Smooth muscle cell (in vitro differentiated cells): ENCODE results near the gene SLC35E4. TPM values are rescaled to one million over a fixed set of nuclear protein-coding genes. Genes with fewer than 3 reads are reported as not detected.
"Not testable (repeated sequence)": the region's sequence is repeated elsewhere in the genome, so short reads cannot be mapped to it uniquely, and the experiment has no call there.

Experiments
- DNase-seq: peaks from one replicate; lab custom pipeline; 2025; ENCODE audit not compliant: unreplicated experiment; lab: John Stamatoyannopoulos, UW
- H2AFZ ChIP-seq: fragments of 200-600 bp; sonication (generic); 2 replicates; pipeline ENCODE4 v1.6.0; 2016; ENCODE audit warnings: antibody characterized with exemption, low read depth, mild to moderate bottlenecking
- H3F3A ChIP-seq: fragments of 200-600 bp; sonication (generic); 2 replicates; pipeline ENCODE4 v1.6.0; 2017; ENCODE audit warnings: antibody characterized with exemption, low read depth
- H3K27ac ChIP-seq: fragments of 200-600 bp; sonication (generic); 2 replicates; pipeline ENCODE4 v1.5.1; 2016; ENCODE audit warnings: low read depth, mild to moderate bottlenecking
- H3K27me3 ChIP-seq: fragments of 200-600 bp; sonication (generic); 2 replicates; pipeline ENCODE4 v1.6.1; 2016; ENCODE audit warnings: low read depth, mild to moderate bottlenecking
- H3K36me3 ChIP-seq: fragments of 200-600 bp; sonication (generic); 2 replicates; pipeline ENCODE4 v1.5.1; 2016; ENCODE audit warnings: low read depth
- H3K4me1 ChIP-seq: fragments of 200-600 bp; sonication (generic); 2 replicates; pipeline ENCODE4 v1.5.1; 2016; ENCODE audit warnings: low read depth
- H3K4me2 ChIP-seq: fragments of 200-600 bp; sonication (generic); 2 replicates; pipeline ENCODE4 v1.6.0; 2016; ENCODE audit warnings: mild to moderate bottlenecking
- H3K4me3 ChIP-seq: fragments of 200-600 bp; sonication (generic); 2 replicates; pipeline ENCODE4 v1.5.1; 2016; ENCODE audit warnings: mild to moderate bottlenecking
- H3K79me2 ChIP-seq: fragments of 200-600 bp; sonication (generic); 2 replicates; pipeline ENCODE4 v1.6.0; 2016; ENCODE audit warnings: low read depth, mild to moderate bottlenecking
- H3K9ac ChIP-seq: fragments of 200-600 bp; sonication (generic); 2 replicates; pipeline ENCODE4 v1.6.0; 2016; ENCODE audit warnings: low read depth
- H3K9me3 ChIP-seq: fragments of 200-600 bp; sonication (generic); replicated peaks from 2 replicates; pipeline ENCODE4 v1.5.1; 2016; ENCODE audit warnings: low read depth
- H4K20me1 ChIP-seq: fragments of 200-600 bp; sonication (generic); 2 replicates; pipeline ENCODE4 v1.6.0; 2016; ENCODE audit warnings: low read depth
- WGBS: methylation state at CpG from one replicate; pipeline ENCODE4 v1.1.7; 2016; ENCODE audit warnings: low lambda C conversion rate; 5-methylcytosine and 5-hydroxymethylcytosine counted together
- polyA plus RNA-seq: library from polyadenylated mRNA; unstranded; fragments of >200 nt; fragmentation: Nextera tagmentation; extraction: Ambion mirVana; gene quantifications from 2 replicates; pipeline ENCODE4 v1.2.1, GENCODE V29; 2016
- total RNA-seq: library from RNA; depleted of rRNA; stranded (reverse); fragments of >200 nt; gene quantifications from 2 replicates; pipeline ENCODE4 v1.2.3, GENCODE V29; 2014
- TF ChIP-seq, protein P1 (sequence below): fragments of 200-600 bp; sonication (generic); IDR thresholded peaks from 2 replicates; pipeline ENCODE4 v1.5.1; 2017; ENCODE audit warnings: borderline replicate concordance, mild to moderate bottlenecking, antibody characterized with exemption; ENCODE audit not compliant: insufficient read depth, poor library complexity, severe bottlenecking

The SLC35E4 gene
- total and polyA plus RNA-seq, 2 experiments from 2014 or later, result 3.6 to 7.2 TPM

GRCh38 chr22:30626413-30626812 lies 9.2 kb upstream of the SLC35E4 start:
- Histone ChIP-seq H3K27ac (no peak overlapping the region), H3F3A (no peaks in the 10 kb centered on the region), H3K4me3 (no peak overlapping the region), H4K20me1 (no peaks in the 10 kb centered on the region), H3K27me3 (no peaks in the 10 kb centered on the region), H3K36me3 (no peaks in the 10 kb centered on the region), H3K9ac (no peak overlapping the region), H3K4me1 (no peaks in the 10 kb centered on the region), H2AFZ (no peak overlapping the region), H3K4me2 (no peak overlapping the region), H3K79me2 (no peaks in the 10 kb centered on the region), H3K9me3 (no peaks in the 10 kb centered on the region)
- DNase-seq, result no peak
- 81% methylated on average over 5 of the region's 5 CpGs for WGBS
- TF ChIP-seq, protein P1, sequence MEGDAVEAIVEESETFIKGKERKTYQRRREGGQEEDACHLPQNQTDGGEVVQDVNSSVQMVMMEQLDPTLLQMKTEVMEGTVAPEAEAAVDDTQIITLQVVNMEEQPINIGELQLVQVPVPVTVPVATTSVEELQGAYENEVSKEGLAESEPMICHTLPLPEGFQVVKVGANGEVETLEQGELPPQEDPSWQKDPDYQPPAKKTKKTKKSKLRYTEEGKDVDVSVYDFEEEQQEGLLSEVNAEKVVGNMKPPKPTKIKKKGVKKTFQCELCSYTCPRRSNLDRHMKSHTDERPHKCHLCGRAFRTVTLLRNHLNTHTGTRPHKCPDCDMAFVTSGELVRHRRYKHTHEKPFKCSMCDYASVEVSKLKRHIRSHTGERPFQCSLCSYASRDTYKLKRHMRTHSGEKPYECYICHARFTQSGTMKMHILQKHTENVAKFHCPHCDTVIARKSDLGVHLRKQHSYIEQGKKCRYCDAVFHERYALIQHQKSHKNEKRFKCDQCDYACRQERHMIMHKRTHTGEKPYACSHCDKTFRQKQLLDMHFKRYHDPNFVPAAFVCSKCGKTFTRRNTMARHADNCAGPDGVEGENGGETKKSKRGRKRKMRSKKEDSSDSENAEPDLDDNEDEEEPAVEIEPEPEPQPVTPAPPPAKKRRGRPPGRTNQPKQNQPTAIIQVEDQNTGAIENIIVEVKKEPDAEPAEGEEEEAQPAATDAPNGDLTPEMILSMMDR, result no peak

DNA sequence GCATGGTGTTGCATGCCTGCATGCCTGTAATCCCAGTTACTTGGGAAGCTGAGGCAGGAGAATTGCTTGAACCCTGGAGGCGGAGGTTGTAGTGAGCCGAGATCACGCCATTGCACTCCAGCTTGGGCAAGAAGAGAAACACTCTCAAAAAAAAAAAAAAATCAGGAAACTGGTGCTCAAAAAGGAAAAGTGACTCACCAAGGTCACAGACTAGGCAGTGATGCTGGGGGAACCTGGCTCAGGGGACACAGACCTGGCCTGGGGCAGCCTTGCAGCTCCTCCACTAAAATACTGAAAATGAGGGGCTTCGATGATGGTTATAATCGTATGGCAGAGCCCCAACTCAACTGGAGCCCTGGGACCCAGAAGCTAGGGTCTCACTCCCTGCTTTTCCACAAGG lies 8.1 kb upstream of the SLC35E4 start:
- 93% methylated on average over 5 of the region's 5 CpGs for WGBS
- no peak for DNase-seq
- no peaks in the 10 kb centered on the region for H3K4me1 ChIP-seq
- no peak overlapping the region for H3K27ac ChIP-seq
- no peak overlapping the region for H2AFZ ChIP-seq
- no peak overlapping the region for H3K4me3 ChIP-seq
- no peaks in the 10 kb centered on the region for H3F3A ChIP-seq
- no peaks in the 10 kb centered on the region for H4K20me1 ChIP-seq
- H3K27me3 ChIP-seq, result no peaks in the 10 kb centered on the region
- TF ChIP-seq, protein P1, result no peak
- H3K4me2 ChIP-seq, result no peak overlapping the region
- H3K9me3 ChIP-seq, result no peaks in the 10 kb centered on the region
- no peak overlapping the region for H3K9ac ChIP-seq
- H3K79me2 ChIP-seq, result no peaks in the 10 kb centered on the region
- no peaks in the 10 kb centered on the region for H3K36me3 ChIP-seq

GRCh38 chr22:30628491-30628890 lies 7.1 kb upstream of the SLC35E4 start:
- Histone ChIP-seq H3K27ac (no peak overlapping the region), H3F3A (no peaks in the 10 kb centered on the region), H3K9ac (no peak overlapping the region), H3K4me1 (no peaks in the 10 kb centered on the region), H3K4me3 (no peak overlapping the region), H3K36me3 (no peaks in the 10 kb centered on the region), H2AFZ (no peak overlapping the region), H3K9me3 (no peaks in the 10 kb centered on the region), H3K27me3 (no peaks in the 10 kb centered on the region), H4K20me1 (no peaks in the 10 kb centered on the region), H3K4me2 (no peak overlapping the region), H3K79me2 (no peaks in the 10 kb centered on the region)
- no peak for DNase-seq
- WGBS, result 75% methylated on average over 4 of the region's 4 CpGs
- TF ChIP-seq, protein P1, result no peak

GRCh38 chr22:30631469-30631868 lies 4.1 kb upstream of the SLC35E4 start:
- not testable (repeated sequence) for H3K4me3 ChIP-seq, H3K4me2 ChIP-seq, H3K4me1 ChIP-seq, H3K36me3 ChIP-seq, H3K9me3 ChIP-seq, H3K79me2 ChIP-seq, H3K27me3 ChIP-seq, H3K9ac ChIP-seq, H4K20me1 ChIP-seq, H2AFZ ChIP-seq, H3K27ac ChIP-seq, DNase-seq
- 95% methylated on average over 7 of the region's 31 CpGs for WGBS
- H3F3A ChIP-seq, result peaks cover 11% of the 10 kb centered on the region
